ENCODE results near the gene AHNAK. TPM values are rescaled to one million over a fixed set of nuclear protein-coding genes. Genes with fewer than 3 reads are reported as not detected.

The AHNAK gene
- total RNA-seq, 1 donor from 2014 or later: 479 TPM

- DNase-seq (ENCODE audit: low read depth, low spot score): no peak
Measured at GRCh38 chr11:62438641-62439040, 108.0 kb downstream of the AHNAK start.

DNA sequence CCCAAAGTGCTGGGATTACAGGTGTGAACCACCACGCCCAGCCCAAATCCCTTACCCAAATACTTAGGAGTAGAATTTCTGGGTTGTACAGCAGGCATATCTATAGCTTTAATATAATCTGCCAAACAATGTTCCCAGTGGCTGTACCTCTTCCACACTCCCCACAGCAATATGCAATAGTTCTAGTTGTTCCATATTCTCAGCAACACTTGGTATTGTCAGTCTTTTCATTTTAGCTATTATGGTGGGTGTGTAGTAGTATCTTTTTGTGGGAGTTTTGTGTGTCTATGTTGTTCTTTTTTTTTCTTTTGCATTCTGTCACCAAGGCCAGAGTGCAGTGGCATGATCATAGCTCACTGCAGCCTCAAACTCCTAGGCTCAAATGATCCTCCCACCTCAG is 109.0 kb downstream of the AHNAK start:
- no peak for DNase-seq (ENCODE audit: low read depth, low spot score)

DNA sequence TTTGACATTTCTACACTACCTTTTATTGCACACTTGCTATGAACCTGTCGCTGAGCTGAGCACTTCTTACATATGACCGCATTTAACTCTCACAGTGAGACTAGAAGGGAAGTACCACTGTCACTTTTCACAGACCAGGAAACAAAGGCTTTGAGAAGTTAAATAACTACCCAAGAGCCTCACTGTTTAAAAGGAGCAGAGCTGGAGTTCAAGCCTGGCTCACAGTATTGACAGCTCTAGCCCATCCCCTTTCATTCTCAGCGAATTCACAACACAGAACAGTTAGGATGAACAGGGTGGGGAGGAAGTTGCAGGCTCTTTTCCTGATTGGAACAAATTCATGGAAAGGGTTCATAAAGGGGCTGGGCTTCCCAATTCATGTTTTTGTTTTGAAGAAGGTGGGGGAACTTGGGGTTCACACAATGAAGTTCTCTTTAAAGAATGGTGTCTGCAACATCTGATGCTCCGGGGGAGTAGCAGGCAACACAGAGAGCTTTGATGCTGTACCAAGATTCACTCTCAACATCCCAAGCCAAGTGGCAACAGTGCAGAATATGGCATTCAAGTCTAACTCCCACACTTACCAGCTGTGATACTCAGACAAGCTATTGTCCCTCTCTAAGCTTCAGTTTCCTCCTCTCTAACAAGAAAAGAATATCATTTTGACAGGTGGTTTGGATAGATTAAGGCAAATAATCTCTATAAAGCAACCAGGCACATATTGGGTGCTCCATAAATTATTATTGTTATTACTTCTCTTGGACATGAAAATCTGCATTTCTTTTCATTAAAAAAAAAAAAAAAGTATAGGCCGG is 110.6 kb downstream of the AHNAK start:
- DNase-seq (ENCODE audit: low read depth, low spot score): no peak

GRCh38 chr11:62433904-62434276 is 112.7 kb downstream of the AHNAK start:
- DNase-seq (ENCODE audit: low read depth, low spot score): no peak

- no peak for DNase-seq (ENCODE audit: low read depth, low spot score)
Measured at GRCh38 chr11:62433141-62433903, 113.3 kb downstream of the AHNAK start.

GRCh38 chr11:62432695-62433094 is 113.9 kb downstream of the AHNAK start:
- DNase-seq (ENCODE audit: low read depth, low spot score): no peak

GRCh38 chr11:62431171-62431901 is 115.3 kb downstream of the AHNAK start:
- no peak for DNase-seq (ENCODE audit: low read depth, low spot score)

- DNase-seq (ENCODE audit: low read depth, low spot score): no peak
Measured at GRCh38 chr11:62430425-62430824, 116.2 kb downstream of the AHNAK start.

DNA sequence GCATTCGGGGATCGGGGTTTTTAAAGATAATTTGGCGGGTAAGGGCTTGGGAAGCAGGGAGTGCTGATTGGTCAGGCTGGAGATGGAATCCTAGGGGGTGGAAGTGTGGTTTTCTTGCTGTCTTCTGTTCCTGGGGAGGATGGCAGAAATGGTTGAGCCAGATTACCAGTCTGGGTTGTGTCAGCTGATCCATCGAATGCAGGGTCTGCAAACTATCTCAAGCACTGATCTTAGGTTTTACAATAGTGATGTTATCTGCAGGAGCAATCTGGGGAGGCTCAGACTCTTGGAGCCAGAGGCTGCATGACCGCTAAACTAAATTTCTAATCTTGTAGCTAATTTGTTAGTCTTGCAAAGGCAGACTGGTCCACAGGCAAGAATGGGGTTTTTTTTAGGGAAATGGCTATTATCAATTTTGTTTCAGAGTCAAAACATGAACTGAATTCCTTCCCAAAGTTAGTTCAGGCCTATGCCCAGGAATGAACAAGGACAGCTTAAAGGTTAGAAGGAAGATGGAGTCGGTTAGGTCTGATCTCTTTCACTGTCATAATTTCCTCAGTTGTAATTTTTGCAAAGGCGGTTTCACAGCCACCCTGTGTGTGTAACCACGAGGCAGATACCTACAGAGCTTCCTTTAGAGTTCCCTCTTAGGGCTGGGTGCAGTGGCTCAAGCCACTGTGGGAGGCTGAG is 117.6 kb downstream of the AHNAK start:
- DNase-seq (ENCODE audit: low read depth, low spot score): no peak

DNA sequence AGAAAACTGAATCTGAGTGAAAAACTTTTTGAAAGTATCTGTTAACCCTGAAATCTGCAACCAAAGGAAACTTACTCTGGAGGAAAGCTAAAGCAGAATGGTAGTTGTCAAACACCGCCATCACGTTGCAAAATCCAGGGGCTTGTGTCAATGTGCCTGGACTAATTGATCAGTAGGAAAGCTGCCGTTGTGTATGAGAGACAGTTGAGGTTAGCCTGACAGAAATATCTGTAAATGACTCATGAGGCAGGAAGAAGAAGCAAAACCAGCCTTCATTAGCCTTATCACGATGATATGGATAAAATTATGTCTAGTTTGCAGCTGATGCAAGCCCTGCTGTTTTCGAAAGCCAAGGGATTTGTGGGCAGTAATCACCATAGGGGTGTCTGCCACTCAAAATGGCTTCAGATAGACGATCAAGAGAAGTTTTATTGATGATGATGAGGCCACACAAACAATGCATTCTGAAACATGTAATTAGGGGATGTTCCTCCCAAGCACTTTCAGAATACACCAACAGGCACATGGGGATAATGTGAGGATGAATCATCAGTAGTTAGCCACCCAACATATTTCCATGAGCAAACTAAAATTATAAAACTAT is 118.9 kb downstream of the AHNAK start:
- no peak for DNase-seq (ENCODE audit: low read depth, low spot score)

DNA sequence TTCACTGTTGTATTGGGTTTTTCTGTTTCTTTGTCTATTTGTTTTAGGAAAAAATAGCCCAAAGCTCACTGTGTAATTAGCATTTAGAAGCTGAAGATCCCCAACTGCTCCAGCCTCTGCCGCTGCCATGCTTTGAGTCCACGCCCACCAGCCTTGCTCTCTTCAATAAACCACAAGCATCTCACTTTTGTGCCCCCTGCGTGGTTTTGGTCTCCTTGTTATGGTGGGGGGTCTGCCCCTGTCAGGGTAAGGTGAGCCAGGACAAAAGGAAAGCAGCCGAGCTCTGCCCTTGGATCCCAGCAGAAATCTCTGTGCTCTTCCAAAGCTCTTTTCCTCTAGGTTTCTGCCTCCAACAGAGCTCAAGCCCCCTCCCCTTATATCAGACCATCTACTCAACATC is 123.6 kb downstream of the AHNAK start:
- DNase-seq (ENCODE audit: low read depth, low spot score): no peak

GRCh38 chr11:62421996-62422395 is 124.6 kb downstream of the AHNAK start:
- no peak for DNase-seq (ENCODE audit: low read depth, low spot score)

GRCh38 chr11:62420882-62421281 is 125.7 kb downstream of the AHNAK start:
- no peak for DNase-seq (ENCODE audit: low read depth, low spot score)

DNA sequence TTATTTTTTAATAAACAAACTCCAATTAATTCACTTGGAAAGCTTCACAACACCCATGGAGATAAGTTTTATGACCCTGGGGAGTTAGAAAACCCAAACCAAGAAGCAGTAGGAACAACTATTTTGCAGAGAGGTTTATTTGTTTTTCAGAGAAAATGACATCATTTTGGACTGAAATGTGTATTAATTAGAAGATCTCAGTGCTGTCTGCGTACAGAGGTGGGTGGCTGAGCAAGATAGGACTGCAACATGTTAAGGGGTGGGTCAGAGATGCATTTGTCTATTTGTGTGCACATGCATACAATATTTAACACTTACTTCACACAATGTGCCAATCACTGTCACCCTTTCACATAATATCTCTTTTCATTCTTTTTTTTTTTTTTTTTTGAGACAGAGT is 126.7 kb downstream of the AHNAK start:
- no peak for DNase-seq (ENCODE audit: low read depth, low spot score)

- DNase-seq (ENCODE audit: low read depth, low spot score): no peak
Measured at GRCh38 chr11:62419314-62419929, 127.2 kb downstream of the AHNAK start.

DNA sequence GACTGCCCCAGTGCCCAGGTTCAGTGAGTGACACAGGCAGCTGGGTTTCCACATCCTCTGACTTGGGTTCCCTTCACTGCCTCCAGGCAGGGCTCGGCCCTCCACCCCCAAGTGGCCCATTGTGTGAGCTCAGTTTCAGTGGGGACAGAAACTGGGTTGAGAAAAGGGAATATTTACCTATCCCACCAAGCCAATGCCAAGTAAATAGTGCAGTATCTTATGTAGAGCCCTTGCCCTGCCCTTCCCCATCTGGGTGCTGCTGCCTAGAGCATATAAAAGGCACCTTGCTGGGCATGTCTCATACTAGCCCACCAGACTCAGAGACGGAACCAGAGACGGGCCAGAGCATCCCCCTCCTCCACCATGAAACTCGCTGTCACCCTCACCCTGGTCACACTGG is 127.9 kb downstream of the AHNAK start, which contains the start of gene SCGB1A1:
Gene SCGB1A1, plus strand, starts transcription at position 301 of the 400 bp plus-strand sequence. Its CDS starts 63 bp downstream, at position 364.
- no peak for DNase-seq (ENCODE audit: low read depth, low spot score)

GRCh38 chr11:62418136-62418535 is 128.5 kb downstream of the AHNAK start:
- no peak for DNase-seq (ENCODE audit: low read depth, low spot score)

DNA sequence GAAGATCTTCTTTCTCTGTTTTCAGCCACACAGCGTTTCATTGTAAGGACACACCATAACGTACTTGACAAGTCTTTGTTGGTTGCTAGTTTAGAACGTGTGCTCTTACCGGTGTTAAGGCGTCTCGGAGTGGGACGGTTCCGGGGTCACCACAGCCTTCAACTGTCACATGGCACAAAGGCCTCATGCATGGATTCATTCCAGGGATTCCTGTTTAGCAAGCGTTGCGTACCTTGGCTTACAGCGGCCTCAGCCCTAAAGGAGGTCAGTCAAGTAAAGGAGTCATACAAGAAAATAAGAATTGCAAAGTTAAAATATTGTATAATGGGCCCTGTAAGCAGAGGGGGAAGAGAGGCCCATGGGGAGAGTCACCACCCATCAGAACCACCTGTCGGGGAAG is 130.0 kb downstream of the AHNAK start:
- no peak for DNase-seq (ENCODE audit: low read depth, low spot score)

GRCh38 chr11:62413060-62413696 is 133.4 kb downstream of the AHNAK start:
- DNase-seq (ENCODE audit: low read depth, low spot score): no peak

DNA sequence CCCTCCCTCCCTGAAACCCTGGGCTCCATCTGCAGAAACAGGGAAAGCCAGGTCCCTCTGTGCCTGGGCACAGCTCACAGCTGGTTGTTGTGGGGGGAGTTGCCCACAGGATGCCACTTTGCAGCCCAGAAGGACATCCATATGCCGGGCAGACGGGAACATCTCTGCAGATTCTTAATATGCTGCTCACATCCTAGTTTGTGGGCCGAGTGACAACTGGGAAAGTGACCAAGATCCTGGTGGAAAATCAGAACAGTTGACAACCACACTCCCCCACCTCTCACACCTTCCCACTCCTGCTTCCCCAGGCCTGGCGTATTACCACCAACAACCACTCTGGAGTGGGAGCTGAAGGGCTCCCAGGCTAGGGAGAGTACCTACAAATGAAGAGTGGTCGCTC is 135.1 kb downstream of the AHNAK start:
- no peak for DNase-seq (ENCODE audit: low read depth, low spot score)

Measured in pulmonary artery endothelial cell (primary cell).